Measurements from ENCODE around the gene CBLN1. TPM values are rescaled to one million over a fixed set of nuclear protein-coding genes. Genes with fewer than 3 reads are reported as not detected.

CBLN1 gene
- total RNA-seq, 2 donors from 2014 or later = 0.15 to 1.3 TPM

DNA sequence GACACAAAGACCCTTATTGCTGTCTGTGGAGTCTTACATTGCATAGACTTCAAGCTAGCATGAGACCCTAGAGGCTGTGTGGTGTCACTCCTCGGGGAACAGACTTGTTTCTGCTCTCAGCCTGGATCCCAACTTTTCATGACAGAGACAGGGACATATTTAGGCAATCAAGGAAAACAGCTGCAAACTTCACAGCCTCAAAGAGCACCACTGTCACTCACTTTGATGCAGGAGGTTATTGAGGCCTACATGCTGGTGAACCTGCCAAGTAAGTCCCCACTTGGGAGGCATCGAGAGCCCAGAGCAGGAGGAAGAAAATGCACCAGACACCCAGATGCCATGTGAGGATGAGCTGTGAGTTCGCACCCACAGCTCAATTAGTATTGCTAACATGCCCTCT is 10.3 kb downstream of the CBLN1 start:
- H3K4me3 Mint-ChIP-seq = no peak overlapping the region
- DNase-seq = no peak
- H3K27me3 ChIP-seq (ENCODE audit: control insufficient read depth, insufficient read depth, low read length, poor library complexity, severe bottlenecking) = peaks cover 79% of the 10 kb centered on the region
- 80 to 100% methylated on average over 1 to 3 of the region's 3 CpGs for WGBS, 2 experiments (ENCODE audit: insufficient coverage in 1 of 2, insufficient read length in 1 of 2)
- H3K4me3 ChIP-seq (ENCODE audit: low read length) = no peak overlapping the region
- H3K9ac ChIP-seq (ENCODE audit: extremely low read depth, low read length, poor library complexity, severe bottlenecking) = no peak overlapping the region
- TF ChIP-seq, protein P1, sequence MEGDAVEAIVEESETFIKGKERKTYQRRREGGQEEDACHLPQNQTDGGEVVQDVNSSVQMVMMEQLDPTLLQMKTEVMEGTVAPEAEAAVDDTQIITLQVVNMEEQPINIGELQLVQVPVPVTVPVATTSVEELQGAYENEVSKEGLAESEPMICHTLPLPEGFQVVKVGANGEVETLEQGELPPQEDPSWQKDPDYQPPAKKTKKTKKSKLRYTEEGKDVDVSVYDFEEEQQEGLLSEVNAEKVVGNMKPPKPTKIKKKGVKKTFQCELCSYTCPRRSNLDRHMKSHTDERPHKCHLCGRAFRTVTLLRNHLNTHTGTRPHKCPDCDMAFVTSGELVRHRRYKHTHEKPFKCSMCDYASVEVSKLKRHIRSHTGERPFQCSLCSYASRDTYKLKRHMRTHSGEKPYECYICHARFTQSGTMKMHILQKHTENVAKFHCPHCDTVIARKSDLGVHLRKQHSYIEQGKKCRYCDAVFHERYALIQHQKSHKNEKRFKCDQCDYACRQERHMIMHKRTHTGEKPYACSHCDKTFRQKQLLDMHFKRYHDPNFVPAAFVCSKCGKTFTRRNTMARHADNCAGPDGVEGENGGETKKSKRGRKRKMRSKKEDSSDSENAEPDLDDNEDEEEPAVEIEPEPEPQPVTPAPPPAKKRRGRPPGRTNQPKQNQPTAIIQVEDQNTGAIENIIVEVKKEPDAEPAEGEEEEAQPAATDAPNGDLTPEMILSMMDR (conservative IDR thresholded peaks at IDR 0.05) = no peak
- peaks cover 4% of the 10 kb centered on the region for H3K9me3 Mint-ChIP-seq
- no peaks in the 10 kb centered on the region for H3K4me1 ChIP-seq (ENCODE audit: control insufficient read depth, insufficient read depth, low read length)
- no peak overlapping the region for H3K27ac ChIP-seq (ENCODE audit: low read depth, low read length)
- no peaks in the 10 kb centered on the region for H3K4me1 Mint-ChIP-seq
- H3K36me3 ChIP-seq (ENCODE audit: control insufficient read depth, insufficient read depth, low read length) = no peaks in the 10 kb centered on the region
- no peaks in the 10 kb centered on the region for H3K36me3 Mint-ChIP-seq (ENCODE audit: low read depth)
- H3K27me3 Mint-ChIP-seq (ENCODE audit: insufficient read depth) = peaks cover 71% of the 10 kb centered on the region
- H3K9me3 ChIP-seq (ENCODE audit: control insufficient read depth, low read length) = no peaks in the 10 kb centered on the region
- no peak overlapping the region for H3K27ac Mint-ChIP-seq

DNA sequence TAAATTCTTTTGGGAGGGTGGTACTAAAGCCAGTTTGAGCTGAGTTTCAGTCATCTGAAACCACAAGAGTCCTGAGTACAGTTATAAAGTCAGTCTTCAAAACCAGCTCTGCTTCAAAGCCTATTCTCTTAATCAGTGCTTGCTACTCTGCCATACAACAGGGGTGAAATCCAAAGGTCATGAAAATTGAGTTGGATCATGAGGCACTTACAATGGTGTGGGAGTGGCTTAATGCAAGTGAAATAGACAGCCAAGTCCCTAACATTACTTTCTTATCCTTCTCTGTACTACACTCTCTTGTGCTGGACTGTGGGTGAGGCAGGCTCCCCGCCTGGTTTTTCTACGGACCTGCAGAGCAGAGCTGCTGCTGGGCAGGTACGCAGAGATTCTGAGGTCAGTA is 12.4 kb downstream of the CBLN1 start:
- Histone ChIP-seq H3K9me3 (ENCODE audit: control insufficient read depth, low read length) (no peaks in the 10 kb centered on the region), H3K4me1 (ENCODE audit: control insufficient read depth, insufficient read depth, low read length) (no peaks in the 10 kb centered on the region), H3K36me3 (ENCODE audit: control insufficient read depth, insufficient read depth, low read length) (no peaks in the 10 kb centered on the region), H3K4me3 (ENCODE audit: low read length) (no peak overlapping the region), H3K27me3 (ENCODE audit: control insufficient read depth, insufficient read depth, low read length, poor library complexity, severe bottlenecking) (peaks cover 63% of the 10 kb centered on the region), H3K9ac (ENCODE audit: extremely low read depth, low read length, poor library complexity, severe bottlenecking) (no peak overlapping the region), H3K27ac (ENCODE audit: low read depth, low read length) (no peak overlapping the region)
- Mint-ChIP-seq H3K27ac (no peak overlapping the region), H3K4me1 (no peaks in the 10 kb centered on the region), H3K9me3 (peaks cover 4% of the 10 kb centered on the region), H3K27me3 (ENCODE audit: insufficient read depth) (peaks cover 58% of the 10 kb centered on the region), H3K36me3 (ENCODE audit: low read depth) (no peaks in the 10 kb centered on the region), H3K4me3 (no peak overlapping the region)
- TF ChIP-seq, protein P1 (conservative IDR thresholded peaks at IDR 0.05) = no peak
- no peak for DNase-seq
- 83 to 89% methylated on average over 3 of the region's 3 CpGs for WGBS, 2 experiments (ENCODE audit: insufficient coverage in 1 of 2, insufficient read length in 1 of 2)

DNA sequence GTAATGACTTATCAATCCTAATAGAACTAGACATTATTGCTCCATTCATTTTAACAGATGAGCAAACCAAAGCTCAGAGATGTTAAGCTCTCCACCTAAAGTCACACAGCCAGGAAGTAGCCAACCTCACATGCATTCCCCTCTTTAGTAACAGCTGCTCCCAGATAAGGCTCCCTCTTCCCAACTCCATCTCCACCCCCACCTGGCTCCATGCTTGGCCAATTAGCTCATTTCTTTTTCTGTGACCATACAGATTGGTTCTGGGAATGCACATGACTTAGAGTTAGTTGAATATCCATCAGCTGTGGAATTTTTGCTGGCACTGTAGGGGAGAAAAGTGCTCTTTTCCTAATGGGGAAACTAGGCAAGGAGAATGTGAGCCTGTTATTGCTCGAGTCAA is 13.0 kb downstream of the CBLN1 start:
- Histone ChIP-seq H3K9me3 (ENCODE audit: control insufficient read depth, low read length) (no peaks in the 10 kb centered on the region), H3K27ac (ENCODE audit: low read depth, low read length) (no peak overlapping the region), H3K36me3 (ENCODE audit: control insufficient read depth, insufficient read depth, low read length) (no peaks in the 10 kb centered on the region), H3K9ac (ENCODE audit: extremely low read depth, low read length, poor library complexity, severe bottlenecking) (no peak overlapping the region), H3K4me3 (ENCODE audit: low read length) (no peak overlapping the region), H3K27me3 (ENCODE audit: control insufficient read depth, insufficient read depth, low read length, poor library complexity, severe bottlenecking) (peaks cover 57% of the 10 kb centered on the region), H3K4me1 (ENCODE audit: control insufficient read depth, insufficient read depth, low read length) (no peaks in the 10 kb centered on the region)
- H3K27me3 Mint-ChIP-seq (ENCODE audit: insufficient read depth) = peaks cover 53% of the 10 kb centered on the region
- H3K9me3 Mint-ChIP-seq = peaks cover 4% of the 10 kb centered on the region
- WGBS, 2 experiments (ENCODE audit: insufficient coverage in 1 of 2, insufficient read length in 1 of 2) = 92 to 100% methylated on average over 1 of the region's 1 CpG
- H3K4me1 Mint-ChIP-seq = no peaks in the 10 kb centered on the region
- H3K36me3 Mint-ChIP-seq (ENCODE audit: low read depth) = no peaks in the 10 kb centered on the region
- TF ChIP-seq, protein P1 (conservative IDR thresholded peaks at IDR 0.05) = no peak
- H3K27ac Mint-ChIP-seq = no peak overlapping the region
- DNase-seq = no peak
- no peak overlapping the region for H3K4me3 Mint-ChIP-seq
